Heart left ventricle (tissue), 16 donors: ENCODE results near the gene RBM8A. TPM values are rescaled to one million over a fixed set of nuclear protein-coding genes. Genes with fewer than 3 reads are reported as not detected.
A peak's percentile ranks its signal among the peaks of the same experiment; 100 is the strongest.

Experiments used
- ATAC-seq, 4 donors: fragments of 200-7000 bp; cut with Tn5 transposase; one replicate each; pipeline ENCODE4 v1.9.1; 2020 to 2022; ENCODE audit warnings: moderate library complexity in 4 of 4, mild to moderate bottlenecking in 3 of 4, moderate number of reproducible peaks in 1 of 4
- DNase-seq, 5 donors: peaks; one replicate each; pipeline ENCODE4 v3.0.0-alpha.2; 2020
- H3K27ac ChIP-seq, 12 donors: fragments of 200-600 bp; sonication (generic) in 4 of 12; one replicate each; pipeline versions ENCODE4 v1.5.0 to v1.8.0; 2016 to 2022; ENCODE audit warnings: mild to moderate bottlenecking in 2 of 12
- H3K27me3 ChIP-seq, 9 donors: fragments of 200-600 bp; sonication (generic) in 2 of 9; one replicate each; pipeline versions ENCODE4 v1.5.1 to v1.8.0; 2016 to 2022; ENCODE audit warnings: mild to moderate bottlenecking in 3 of 9
- H3K36me3 ChIP-seq, 9 donors: fragments of 200-600 bp; sonication (generic) in 2 of 9; one replicate each; pipeline versions ENCODE4 v1.5.0 to v1.8.0; 2018 to 2022; ENCODE audit warnings: mild to moderate bottlenecking in 2 of 9
- H3K4me1 ChIP-seq, 12 donors: fragments of 200-600 bp; sonication (generic) in 4 of 12; one replicate each; pipeline versions ENCODE4 v1.5.0 to v1.8.0; 2016 to 2022; ENCODE audit warnings: mild to moderate bottlenecking in 3 of 12
- H3K4me3 ChIP-seq, 12 donors: fragments of 200-600 bp; sonication (generic) in 4 of 12; one replicate each; pipeline versions ENCODE4 v1.5.0 to v1.8.0; 2017 to 2022; ENCODE audit warnings: mild to moderate bottlenecking in 9 of 12, moderate library complexity in 4 of 12
- H3K9me3 ChIP-seq, 12 donors: fragments of 200-600 bp; sonication (generic) in 4 of 12; one replicate each; pipeline versions ENCODE4 v1.5.0 to v1.8.0; 2016 to 2022; ENCODE audit warnings: mild to moderate bottlenecking in 1 of 12
- CTCF ChIP-seq, 12 donors: fragments of 200-600 bp; sonication (generic) in 4 of 12; IDR thresholded peaks; one replicate each; pipeline versions ENCODE4 v1.5.0 to v1.8.0; 2018 to 2022; ENCODE audit warnings: antibody characterized with exemption in 12 of 12, mild to moderate bottlenecking in 5 of 12
- POLR2A ChIP-seq, 2 donors: fragments of 450-650 bp; IDR thresholded peaks; one replicate each; pipeline ENCODE4 v1.6.1; 2017; ENCODE audit warnings: antibody characterized with exemption in 2 of 2, mild to moderate bottlenecking in 2 of 2, moderate library complexity in 2 of 2
- WGBS, 4 donors: extraction: QIAGEN DNeasy Blood & Tissue Kit in 2 of 4; methylation state at CpG; one replicate each; pipeline versions ENCODE4 v1.1.5 to v1.1.7; 2013 to 2018; 5-methylcytosine and 5-hydroxymethylcytosine counted together
- intact Hi-C, 10 donors: fragments of 100-400 bp; cut with DNase I; formaldehyde crosslinking; loops; one replicate each; pipeline versions ENCODE4 v1.11.1 to v1.14.2; 2022
- long read RNA-seq, 3 donors: library from polyadenylated mRNA; unstranded; transcript quantifications; one replicate each; pipeline ENCODE4 v2.0.0, GENCODE V29; 2020 to 2021
- polyA plus RNA-seq, 2 donors: library from polyadenylated mRNA; stranded (reverse); fragments of 200-250 nt; gene quantifications; one replicate each; pipeline ENCODE4 v1.2.3, GENCODE V29; 2013
- total RNA-seq, 9 donors: library from RNA; depleted of rRNA in 2 of 9; stranded (reverse); fragments of >200 nt in 2 of 9; fragmentation: NEBNext Ultra II Directional in 3 of 9; extraction: Animal tissue kit (Norgen Biotek cat#: 25700) in 3 of 9; gene quantifications; one replicate each; pipeline versions ENCODE4 v1.1.0 to v1.2.4, GENCODE V29; 2016 to 2023
- donor health status: ischemic (EF 13 %, LVEDD 7.1; RV severe dilation, severe dysfunction).
- donor health status: healthy with polysubstance abuse.
- donor health status: DM: no; HTN: yes; CAD: no.
- donor health status: DM: no; HTN: no; CAD: no.
- donor health status: ischemic (EF 25% LVEDD 6.9; RV normal size, moderate dysfunction).
- donor health status: ischemic (EF 25% LVEDD 5.7; RV mildly dilated, moderate dysfunction).
- donor health status: healthy.
- donor health status: DM: yes; HTN: yes; CAD: no.
- donor health status: ischemic (EF 35%, LVEDD 5.7; RV mildly dilated, moderate dysfunction).
- donor health status: nonischemic (EF 11% LVEDD 7.7; RV severe dilation, severe dysfunction).
- donor health status: DM: yes; HTN: yes; CAD: no.
- donor health status: PGD.
- donor health status: ischemic (EF 29% LVEDD 5.4; RV normal size, mild dysfunction).
- donor health status: nonischemic (EF 23%, LVEDD 6.1; RV moderate dilation, normal function).

RBM8A gene
- total RNA-seq (100 to 1,000 TPM in 1 of 9 donors, 10 to 100 TPM in 8; 58.7 to 100 (median 75.7) TPM), polyA plus RNA-seq (100 to 1,000 TPM in 1 of 2 donors, 10 to 100 TPM in 1; 57.9 to 186 TPM)
- long read RNA-seq, donor 1, full-length matches to known transcripts = 33 of 42 reads
- long read RNA-seq, donor 1, partial matches to known transcripts = 5 of 42 reads
- long read RNA-seq, donor 1, other reads (novel, unspliced or antisense) = 4 of 42 reads
- long read RNA-seq, donor 2, full-length matches to known transcripts = 120 of 146 reads
- long read RNA-seq, donor 2, partial matches to known transcripts = 13 of 146 reads
- long read RNA-seq, donor 2, other reads (novel, unspliced or antisense) = 13 of 146 reads
- long read RNA-seq, donor 3, full-length matches to known transcripts = 41 of 68 reads
- long read RNA-seq, donor 3, partial matches to known transcripts = 15 of 68 reads
- long read RNA-seq, donor 3, other reads (novel, unspliced or antisense) = 12 of 68 reads

GRCh38 chr1:145927063-145927886 lies at the start of gene RBM8A:
TSS of gene RBM8A (minus strand) at chr1:145927484. CDS start at chr1:145927426, 58 bp downstream.
- peak; percentile 96 to 99 (median 98) for ATAC-seq
- intact Hi-C loops = loop anchor here in 6 of 10 donors (1.0 to 5.0 kb wide), 3 partner anchors 30 to 35 kb away; partner anchors contain the start of genes ANKRD34A (in 2 of the 6), POLR3GL (in 2 of the 6) and LIX1L (in 1 of the 6)
- 0 to 1% (median 0%) methylated on average over 41 of the region's 41 CpGs for WGBS, 4 donors

DNA sequence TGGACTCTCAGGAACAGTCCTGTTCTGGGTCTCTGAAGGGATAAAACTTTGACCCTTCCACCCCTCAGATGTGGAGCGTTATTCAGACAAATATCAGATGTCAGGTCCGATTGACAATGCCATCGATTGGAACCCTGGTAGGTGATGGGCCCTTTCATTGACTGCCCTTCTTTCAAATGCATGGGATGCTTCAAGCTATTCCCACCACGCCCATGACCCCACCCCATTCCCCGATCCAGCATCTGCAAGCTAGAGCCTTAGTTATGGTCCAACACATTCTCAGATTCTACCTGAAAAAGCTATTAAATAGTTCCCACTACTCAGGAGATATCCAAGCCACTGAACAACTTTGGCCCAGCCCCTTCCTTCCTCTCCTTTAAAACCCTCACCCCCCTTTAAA lies 49.7 kb upstream of the RBM8A start:
- H3K4me3 ChIP-seq = no peak overlapping the region
- no peaks in the 10 kb centered on the region for H3K27me3 ChIP-seq
- ATAC-seq (no peak), DNase-seq (peak in 1 of 5 donors; percentile 16)
- peak overlapping the region in 8 of 12 donors; percentile 91 to 98 (median 96) for H3K27ac ChIP-seq
- no peak for TF ChIP-seq CTCF (IDR thresholded peaks at IDR 0.05)
- TF ChIP-seq POLR2A (IDR thresholded peaks at IDR 0.05) = no peak
- intact Hi-C loops = loop anchor here in 6 of 10 donors (1.0 to 5.0 kb wide), 4 partner anchors 30 to 120 kb away; partner anchors contain the start of gene PIAS3 (in 1 of the 6)
- H3K36me3 ChIP-seq = peaks cover 0 to 7% (median 0%) of the 10 kb centered on the region in 9 donors
- H3K9me3 ChIP-seq = no peaks in the 10 kb centered on the region
- H3K4me1 ChIP-seq = peaks cover 17 to 49% (median 44%) of the 10 kb centered on the region in 12 donors
- 64 to 82% (median 75%) methylated on average over 5 of the region's 5 CpGs for whole genome bisulfite sequencing, 4 donors

More at GRCh38 chr1:145927063-145927886, at the start of gene RBM8A:
- H3K9me3 ChIP-seq = no peaks in the 10 kb centered on the region
- H3K4me3 ChIP-seq = peak within 1 kb of the TSS; percentile 52 to 90 (median 74)
- H3K27ac ChIP-seq = peak within 1 kb of the TSS; percentile 88 to 99 (median 94)
- peaks cover 0 to 21% (median 15%) of the 10 kb centered on the region in 12 donors for H3K4me1 ChIP-seq
- H3K36me3 ChIP-seq = peaks cover 0 to 47% (median 39%) of the 10 kb centered on the region in 9 donors
- no peaks in the 10 kb centered on the region for H3K27me3 ChIP-seq
- peak; percentile 92 to 96 (median 96) for DNase-seq
- TF ChIP-seq CTCF (IDR thresholded peaks at IDR 0.05) = peak; percentile 35 to 70 (median 60)
- peak in 1 of 2 donors; percentile 96 for TF ChIP-seq POLR2A (IDR thresholded peaks at IDR 0.05)

DNA sequence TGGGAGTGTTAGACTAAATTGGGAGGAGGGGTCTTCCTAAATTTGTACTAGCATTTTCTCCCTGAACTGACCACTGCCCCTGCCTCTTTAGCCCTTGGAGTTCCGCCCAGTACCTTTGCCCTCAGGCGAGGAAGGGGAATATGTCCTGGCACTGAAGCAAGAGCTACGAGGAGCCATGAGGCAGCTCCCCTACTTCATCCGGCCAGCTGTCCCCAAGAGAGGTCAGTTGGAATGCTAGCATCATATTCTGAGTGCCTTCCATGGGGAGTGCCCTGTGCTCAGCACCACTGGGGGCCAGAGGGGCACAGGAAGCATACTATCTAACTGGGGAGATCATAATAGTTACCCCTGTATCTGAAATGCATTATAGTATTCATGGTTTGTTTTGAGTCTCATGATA lies 47.9 kb upstream of the RBM8A start:
- Histone ChIP-seq H3K4me1 (peaks cover 9 to 31% (median 26%) of the 10 kb centered on the region in 12 donors), H3K4me3 (no peak overlapping the region), H3K27me3 (no peaks in the 10 kb centered on the region), H3K9me3 (no peaks in the 10 kb centered on the region), H3K36me3 (peaks cover 0 to 7% (median 0%) of the 10 kb centered on the region in 9 donors), H3K27ac (no peak overlapping the region)
- DNase-seq (peak in 1 of 5 donors; percentile 14), ATAC-seq (no peak)
- TF ChIP-seq CTCF (IDR thresholded peaks at IDR 0.05) (no peak), POLR2A (IDR thresholded peaks at IDR 0.05) (no peak)
- intact Hi-C loops = loop anchor here in 2 of 10 donors (2.0 to 5.0 kb wide), 2 partner anchors 40 to 118 kb away; partner anchors contain the start of gene PIAS3 (in 1 of the 2)
- WGBS, 4 donors = 69 to 76% (median 71%) methylated on average over 4 of the region's 4 CpGs; no CpG with 5 or more reads in 1 of the 4 donors
